GM21529 (cell line): Measurements from ENCODE around the gene IL27RA.

ENCODE experiments used
- ATAC-seq: cut with Tn5 transposase; IDR thresholded peaks from one replicate; pipeline ENCODE4 v1.9.1; 2021; ENCODE audit not compliant: unreplicated experiment

Gene IL27RA

DNA sequence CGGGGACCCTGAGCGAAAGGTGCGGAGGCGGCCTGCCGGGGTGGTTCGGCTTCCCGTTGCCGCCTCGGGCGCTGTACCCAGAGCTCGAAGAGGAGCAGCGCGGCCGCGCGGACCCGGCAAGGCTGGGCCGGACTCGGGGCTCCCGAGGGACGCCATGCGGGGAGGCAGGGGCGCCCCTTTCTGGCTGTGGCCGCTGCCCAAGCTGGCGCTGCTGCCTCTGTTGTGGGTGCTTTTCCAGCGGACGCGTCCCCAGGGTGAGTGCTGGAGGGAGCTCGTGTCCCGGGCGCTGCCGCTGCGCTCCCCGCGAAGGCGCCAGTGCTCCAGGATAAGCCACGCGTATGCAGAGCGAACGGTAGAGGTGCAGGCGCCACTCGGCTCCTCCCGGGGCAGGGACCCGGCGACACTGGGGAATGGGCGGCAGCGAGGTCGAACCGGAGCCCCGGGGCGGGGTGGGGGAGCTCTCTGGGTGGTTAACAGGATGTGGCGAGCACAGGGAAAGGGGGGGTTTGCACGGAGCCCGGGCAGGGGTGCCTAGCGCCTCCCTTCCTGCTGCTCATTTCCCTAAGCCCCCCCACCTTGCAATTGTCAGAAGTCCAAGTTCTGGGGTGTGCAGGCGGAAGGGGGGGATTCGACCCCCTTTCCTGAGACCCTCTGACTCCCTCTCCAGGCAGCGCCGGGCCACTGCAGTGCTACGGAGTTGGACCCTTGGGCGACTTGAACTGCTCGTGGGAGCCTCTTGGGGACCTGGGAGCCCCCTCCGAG lies at the start of gene IL27RA:
Gene IL27RA (plus strand): TSS at position 44 of the 762 bp plus-strand sequence. CDS start 111 bp downstream, at position 155.
- no peak for ATAC-seq

DNA sequence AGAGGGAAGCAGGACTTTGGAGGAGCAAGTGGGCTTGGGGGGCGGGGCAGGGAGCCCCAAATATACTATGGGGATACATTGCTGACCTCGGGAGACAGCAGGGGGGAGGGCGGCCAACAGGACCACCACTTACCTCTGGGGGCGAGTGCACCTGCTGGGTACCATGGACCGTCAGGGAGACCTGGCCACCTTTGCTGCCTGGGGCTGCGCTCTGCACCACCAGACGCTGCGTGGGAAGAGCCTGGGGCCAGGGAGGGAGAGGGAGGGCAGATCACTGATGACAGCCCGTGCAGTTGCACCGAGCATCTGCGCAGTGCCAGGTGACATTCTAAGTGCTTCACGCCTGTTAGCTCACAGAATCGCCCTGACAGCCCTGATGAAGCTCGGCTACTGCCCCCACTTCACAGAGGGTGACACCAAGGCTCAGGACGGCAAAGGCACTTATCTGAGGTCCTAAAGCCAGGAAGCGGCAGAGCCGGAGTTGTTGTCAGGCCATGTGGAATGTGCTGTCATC lies 49.5 kb upstream of the IL27RA start:
- ATAC-seq = no peak

DNA sequence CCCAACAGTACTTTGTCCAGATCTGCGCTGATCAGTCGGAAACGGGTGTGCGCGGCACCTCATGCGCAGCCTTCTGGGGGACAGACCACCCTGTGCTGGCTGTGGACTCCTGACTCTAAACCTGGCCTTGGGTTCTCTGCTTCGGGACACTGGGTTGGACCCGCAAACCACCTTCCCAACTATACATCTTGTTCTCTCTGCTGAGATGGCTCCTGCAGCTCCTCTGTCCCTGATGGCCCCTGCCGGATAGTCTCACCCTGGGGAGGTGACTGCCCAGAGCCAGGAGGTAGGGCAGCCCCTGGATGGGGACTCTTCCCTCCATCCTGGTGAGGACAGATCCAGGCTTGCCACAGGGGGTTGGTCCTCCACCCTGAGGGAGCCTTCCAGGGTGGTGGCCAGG lies 48.8 kb upstream of the IL27RA start:
- no peak for ATAC-seq

DNA sequence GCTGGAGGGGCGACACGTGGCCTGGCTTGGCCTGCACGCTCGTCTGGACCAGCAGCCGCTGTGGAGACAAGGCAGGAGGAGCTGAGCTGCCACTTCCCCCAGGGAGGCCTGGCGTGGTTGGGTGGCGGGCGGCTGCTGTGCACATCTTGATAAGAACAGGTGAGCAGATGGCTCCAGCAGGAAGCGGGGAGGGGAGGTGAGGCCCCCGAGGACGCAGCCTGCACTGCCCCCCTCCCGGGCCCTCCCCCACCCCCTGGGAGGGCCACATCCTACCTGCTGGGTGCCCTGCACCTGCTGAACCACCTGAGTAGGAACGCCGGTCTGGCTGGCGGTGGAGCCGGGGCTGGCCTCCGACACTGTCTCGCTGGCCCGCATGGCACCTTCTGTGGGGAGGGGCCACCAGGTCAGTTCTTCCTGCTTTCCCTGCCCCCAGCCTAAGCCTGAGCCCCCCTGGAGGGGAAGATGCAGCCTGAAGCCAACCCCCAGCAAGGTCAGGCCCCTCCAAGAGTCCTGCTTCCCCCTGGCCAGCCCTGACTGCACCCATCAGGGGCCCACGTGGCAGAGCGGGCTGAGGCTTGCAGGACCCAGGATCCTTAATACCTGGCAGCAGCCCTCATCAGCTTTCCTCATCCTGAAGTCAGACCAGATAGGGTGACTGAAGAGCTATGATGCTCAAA lies 48.2 kb upstream of the IL27RA start:
- no peak for ATAC-seq

DNA sequence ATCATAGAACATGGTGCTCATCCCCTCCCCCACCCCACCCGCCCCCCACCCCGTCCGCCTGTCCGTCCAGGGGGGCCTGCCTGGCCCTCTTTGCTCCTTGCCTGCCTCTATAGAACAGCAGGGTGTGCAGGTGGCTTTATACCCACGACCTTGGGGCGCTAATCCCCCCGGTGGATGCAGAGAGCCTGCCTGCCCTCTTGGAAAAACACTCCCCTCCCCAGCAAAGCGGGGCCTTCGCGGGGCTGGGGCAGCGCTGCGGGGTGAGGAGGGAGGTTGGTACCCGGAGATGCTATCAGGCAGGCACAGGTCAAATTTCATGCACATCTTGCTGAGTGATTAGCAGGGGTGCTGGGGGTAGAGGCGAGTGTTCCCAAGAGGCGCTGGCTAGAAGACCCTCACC lies 47.4 kb upstream of the IL27RA start:
- ATAC-seq = no peak

DNA sequence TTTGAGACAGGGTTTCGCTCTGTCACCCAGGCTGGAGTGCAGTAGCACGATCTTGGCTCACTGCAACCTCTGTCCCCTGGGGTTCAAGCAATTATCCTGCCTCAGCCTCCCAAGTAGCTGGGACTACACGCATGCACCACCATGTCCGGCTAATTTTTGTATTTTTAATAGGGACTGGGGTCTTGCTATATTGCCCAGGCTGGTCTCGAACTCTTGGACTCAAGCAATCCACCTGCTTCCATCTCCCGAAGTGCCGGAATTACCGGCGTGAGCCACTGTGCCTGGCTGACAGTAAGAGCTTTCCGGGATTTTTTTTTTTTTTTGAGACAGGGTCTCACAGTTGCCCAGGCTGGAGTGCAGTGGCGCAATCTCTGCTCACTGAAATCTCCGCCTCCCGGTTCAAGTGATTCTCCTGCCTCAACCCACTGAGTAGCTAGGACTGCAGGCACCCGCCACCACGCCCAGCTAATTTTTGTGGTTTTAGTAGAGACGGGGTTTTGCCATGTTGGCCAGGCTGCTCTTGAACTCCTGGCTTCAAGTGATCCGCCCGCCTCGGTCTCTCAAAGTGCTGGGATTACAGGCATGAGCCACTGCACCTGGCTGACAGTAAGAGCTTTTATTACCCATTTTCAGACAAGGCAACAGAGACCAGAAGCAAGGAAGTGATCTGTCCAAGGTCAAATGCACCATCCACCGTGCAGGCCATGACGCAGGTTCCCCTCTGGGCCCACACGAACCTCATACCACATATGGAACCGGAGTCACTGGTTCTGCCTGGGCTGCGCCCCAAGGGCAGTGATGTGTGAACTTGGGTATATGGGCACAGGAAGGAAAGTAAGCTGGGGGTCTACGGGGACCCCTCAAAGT lies 46.5 kb upstream of the IL27RA start:
- no peak for ATAC-seq

DNA sequence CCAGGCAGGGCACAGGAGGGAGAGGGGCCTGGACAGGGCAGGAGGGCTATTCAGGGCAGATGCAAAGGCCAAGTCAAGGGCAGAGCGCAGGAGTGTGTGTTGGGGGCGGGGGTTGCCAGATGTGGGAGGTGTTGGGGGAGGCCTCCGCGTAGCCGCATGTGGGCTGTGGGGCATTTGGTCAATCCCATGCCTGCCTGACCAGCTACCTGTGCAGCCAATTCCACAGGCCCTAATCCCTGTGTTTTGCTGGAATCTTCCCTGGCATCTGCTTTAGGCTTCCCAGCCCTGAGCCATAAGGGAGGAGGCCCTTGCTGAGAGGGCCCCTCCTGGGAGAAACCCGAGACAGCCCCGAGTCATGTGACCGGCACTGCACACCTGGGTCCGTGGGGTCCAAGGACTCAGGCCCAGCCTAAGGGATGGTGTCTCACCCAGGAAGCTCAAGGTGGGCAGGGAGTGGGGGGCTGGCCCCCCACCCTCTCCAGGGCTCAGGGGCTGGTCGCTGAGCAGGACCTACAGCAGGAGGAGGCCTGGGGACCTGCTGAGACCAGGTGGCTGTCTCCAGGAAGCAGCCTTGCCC lies 45.7 kb upstream of the IL27RA start:
- peak; percentile 18 for ATAC-seq

DNA sequence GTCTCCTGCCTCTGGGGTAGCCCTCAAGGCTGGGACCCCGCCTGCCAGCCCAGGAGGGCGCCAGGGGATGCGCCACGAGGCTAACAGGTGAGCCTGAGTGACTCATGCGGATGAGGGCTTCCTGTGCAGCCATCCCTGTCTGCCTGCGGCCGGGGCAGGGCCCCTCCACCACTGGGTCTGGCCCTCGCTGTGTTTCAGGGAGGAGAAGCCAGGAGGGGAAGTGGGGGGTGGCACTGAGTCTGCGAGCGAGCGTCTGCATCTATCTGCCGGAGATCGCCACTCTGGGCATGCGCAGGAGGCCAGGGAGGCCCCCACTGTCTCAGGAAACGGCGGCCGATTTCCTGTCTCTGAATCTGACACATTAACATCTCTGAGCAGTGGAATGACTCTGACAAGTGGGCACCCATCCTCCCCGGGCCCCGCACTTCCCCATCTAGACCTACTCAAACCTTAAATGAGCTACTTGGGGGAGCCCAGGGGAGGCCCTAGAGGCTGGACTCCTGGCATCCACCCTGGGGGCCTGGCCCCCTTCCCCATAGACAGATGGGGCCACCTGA lies 45.1 kb upstream of the IL27RA start:
- peak; percentile 76 for ATAC-seq

DNA sequence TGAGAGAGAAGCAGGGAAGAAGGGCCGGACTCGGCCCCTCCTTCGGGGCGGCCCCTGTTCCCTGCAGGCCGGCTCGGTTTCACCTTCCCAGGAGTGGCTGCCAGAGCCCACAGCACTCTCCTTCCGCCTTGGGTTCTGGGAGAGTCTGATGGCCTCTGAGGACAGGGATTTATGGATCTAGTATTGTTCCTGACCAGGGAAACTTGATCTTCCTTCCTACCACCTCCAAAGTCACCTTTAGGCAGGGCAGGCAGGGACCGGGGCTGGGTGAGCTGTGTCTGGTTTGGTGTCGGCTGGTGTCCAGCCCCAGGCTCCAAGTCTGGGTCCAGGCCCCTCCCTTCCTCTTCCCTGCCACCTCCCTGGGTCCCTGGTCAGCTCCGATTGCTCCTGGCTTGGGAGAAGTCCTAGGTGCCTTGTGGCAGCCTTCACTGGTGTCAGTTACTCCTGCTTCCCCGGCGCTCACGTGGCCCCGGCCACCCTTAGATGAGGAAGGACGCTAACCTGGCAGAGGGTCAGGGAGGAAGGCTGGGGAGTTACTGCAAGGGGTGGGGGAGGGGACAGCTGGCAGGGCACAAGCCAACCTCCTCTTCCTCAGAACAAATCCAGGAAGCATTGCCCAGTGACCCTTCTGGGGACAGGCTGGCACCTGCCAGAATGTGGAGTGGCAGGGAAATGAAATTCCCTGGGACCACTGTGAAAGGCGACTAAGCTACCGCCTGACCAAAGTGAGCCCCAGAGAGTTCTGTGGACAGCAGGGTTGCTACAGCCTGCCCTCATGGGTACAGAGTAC lies 44.3 kb upstream of the IL27RA start:
- ATAC-seq = no peak

DNA sequence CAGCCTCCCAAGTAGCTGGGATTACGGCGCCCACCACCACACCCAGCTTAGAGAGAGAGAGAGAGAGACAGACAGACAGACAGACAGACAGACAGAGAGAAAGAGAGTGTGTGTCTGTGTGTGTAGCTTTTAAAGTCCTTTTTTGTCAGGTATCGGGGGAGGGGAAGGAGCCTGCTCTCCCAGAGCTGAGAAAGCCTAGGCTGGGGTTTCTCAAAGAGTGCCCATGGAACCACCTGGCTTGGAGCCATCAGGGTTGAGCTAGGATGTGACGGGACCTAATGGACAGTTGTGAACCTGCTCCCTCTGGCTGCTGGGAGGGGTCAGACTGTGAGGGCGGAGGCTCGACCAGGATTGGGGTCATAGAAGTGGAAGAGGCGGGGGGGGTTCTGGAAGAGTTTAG lies 42.1 kb upstream of the IL27RA start:
- no peak for ATAC-seq

DNA sequence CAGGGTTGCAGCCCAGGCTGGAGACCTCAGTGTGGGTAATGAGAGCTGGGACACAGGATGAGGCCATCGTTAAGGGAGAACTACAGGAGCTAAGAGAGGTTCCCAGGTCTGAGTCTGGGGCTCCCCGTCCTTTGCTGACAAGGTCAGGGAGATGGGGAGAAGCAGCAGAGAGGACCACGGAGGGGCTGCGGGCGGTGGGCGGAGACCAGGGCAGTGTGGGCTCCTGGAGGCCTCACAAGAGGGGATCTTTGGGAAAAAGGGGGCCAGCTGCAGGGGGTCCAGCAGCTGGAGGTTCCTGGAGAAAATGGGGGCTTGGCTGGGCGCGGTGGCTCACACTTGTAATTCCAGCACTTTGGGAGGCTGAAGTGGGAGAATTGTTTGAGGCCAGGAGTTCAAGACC lies 41.5 kb upstream of the IL27RA start:
- no peak for ATAC-seq

DNA sequence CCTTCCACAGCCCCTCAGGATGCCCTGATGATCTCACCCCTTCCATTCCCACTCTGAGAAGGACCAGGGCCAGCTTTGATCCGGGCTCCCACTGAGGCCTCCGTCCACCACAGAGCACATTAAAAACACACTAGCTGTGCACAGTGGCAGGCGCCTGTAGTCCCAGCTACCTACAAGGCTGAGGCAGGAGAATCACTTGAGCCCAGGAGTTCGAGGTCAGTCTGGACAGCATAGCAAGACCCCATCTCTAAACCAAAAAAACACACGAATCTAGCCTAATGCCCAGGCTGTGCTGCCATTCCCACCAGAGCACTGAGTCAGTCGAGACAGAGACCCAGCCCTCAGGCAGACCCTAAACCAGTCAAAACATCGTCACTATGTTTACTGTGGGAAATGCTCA lies 39.5 kb upstream of the IL27RA start:
- ATAC-seq = no peak

DNA sequence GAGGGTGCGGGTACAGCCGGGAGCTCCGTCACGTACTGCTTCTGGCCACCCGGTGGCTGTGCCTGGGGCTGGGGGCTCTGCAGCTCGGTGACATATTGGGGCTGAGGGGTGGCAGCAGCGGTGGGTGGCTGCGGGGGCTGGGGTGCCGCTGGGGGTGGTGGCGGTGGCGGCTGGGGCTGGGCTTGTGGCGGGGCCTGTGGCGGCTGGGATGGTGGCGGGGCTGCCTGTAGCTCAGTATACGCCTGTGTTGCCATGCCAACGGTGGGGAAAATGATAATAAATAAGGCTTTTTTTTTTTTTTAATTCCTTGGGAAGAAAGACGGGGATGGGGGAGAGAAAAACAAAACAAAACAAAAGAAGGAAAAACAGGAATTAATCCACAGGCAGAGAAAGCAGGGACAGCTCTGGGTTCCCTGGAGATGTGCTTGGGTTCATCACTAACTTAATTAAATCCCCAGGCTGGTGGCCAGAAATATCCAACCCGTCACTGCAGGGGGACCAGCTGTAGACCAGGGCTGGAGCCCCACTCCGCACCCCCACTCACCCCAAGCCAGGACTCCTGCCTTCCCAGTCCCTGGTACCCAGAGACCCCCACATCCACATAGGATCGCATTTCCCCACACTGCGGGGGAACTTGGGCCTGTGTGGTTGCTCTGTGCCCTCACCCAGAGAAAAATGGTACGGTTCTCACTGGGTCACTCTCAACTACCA lies 37.8 kb upstream of the IL27RA start:
- ATAC-seq = no peak

DNA sequence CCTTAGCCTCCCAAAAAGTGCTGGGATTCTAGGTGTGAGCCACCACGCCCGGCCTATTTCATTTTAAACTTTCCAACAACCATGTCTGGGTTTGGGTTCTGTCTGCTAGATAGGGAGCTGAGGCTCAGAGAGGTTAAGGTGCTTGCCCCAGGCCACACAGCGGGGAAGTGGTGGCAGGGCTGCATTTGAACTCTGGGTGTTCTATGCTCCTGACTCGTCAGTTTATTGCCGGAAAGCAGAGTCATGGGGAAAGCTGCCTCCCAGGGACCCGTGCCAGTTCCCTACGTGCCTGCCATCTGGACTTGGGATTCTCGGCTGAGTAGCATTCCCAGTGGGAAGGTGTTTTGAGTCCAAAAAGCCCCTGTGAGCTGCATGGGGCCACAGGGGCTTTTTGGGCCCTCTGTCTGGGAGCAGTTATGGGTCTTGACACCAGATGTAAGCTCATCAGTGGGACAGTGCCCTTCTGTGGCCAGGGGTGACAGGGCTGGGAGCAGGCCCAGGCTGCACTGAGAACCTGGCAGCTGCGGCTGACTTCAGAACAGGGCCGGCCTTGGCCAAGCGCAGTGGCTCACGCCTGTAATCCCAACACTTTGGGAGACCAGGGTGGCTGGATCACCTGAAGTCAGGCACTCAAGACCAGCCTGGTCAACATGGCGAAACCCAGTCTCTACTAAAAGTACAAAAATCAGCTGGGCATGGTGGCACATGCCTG lies 36.4 kb upstream of the IL27RA start:
- no peak for ATAC-seq

DNA sequence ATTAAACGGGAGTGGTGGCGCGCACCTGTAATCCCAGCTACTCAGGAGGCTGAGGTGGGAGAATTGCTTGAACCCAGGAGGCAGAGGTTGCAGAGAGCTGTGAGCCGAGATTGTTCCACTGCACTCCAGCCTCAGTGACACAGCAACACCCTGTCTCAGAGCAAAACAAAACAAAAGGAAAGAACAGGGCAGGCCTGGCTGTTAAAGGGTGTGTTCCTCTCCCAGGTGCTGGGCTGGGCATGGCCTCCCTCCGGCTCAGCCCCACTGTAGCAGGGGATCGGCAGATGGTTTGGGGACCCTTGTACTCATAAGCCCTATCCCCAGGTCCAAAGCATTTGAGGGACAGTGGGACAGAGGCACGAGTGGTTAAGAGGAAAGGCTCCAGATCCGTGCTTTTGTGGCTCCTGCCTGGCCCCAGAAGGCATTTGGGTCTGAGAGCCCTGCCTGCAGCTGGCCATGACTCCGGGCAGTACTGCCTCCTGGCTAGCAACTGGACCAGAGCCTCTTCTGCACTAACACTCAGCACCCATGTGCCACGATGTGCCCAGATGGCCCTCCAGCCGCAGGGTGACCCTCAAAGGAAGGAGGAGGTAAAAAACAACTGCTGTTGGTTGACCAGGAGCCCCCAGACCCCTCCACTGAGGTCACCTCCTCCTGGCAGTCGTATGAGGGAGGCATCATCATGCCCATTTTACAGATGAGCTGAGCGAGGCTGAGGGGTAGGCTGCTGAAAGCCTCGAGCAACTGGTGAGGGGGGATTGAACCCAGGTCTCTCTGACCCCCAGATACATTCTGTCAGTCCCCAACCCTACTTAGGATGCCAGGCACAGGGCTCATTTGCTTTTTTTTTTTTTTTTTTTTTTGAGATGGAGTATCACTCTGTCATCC lies 35.4 kb upstream of the IL27RA start:
- no peak for ATAC-seq

DNA sequence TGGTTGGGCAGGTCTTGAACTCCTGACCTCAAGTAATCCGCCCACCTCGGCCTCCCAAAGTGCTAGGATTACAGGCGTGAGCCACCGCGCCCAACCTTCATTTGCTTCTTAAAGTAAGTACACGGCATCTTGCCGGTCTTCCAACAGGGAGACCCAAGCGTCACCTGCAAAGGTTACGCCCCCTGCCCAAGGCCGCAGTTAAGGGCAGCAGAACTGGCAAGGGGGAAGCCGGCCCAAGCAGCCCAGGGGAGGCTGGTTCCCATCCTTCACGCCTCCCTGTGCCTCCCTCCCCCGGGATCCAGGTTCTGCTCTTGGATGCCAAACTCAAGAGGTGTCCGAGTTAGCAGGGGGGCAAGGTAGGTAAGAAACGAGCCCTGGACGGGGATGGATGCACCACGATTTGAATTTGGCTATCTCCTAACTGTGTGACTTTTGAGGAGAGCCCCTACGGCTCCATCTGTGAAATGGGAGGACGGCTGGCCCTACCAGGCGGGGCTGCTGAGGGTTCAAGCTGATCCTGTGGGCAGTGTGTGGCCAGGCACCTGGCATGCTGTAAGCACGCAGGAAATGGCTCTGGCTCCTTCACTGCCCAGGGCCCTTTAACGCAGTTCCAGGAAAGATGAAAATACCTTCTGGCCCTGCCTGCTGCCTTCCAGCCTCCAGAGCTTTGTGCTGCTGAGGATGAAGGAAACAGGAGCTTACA lies 34.5 kb upstream of the IL27RA start:
- no peak for ATAC-seq

DNA sequence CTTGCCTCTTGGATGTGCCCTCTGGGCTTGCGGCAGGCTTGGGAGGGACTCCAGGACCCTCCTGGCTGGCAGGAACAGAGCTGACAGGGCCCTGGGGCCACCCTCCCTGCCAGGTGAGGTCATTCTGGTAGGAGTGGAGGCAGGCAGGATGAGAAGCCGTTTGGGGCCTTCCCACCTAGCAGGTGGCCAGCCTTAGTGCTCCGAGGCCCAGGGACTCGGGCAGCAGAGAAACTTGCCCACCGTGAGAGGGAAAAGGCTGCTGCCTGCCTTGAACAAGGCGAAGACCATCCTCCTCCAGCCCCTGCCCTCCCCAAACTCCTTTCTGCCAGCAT lies 34.0 kb upstream of the IL27RA start:
- ATAC-seq = no peak
